ENCODE data around the gene NSUN3.

NSUN3 gene

DNA sequence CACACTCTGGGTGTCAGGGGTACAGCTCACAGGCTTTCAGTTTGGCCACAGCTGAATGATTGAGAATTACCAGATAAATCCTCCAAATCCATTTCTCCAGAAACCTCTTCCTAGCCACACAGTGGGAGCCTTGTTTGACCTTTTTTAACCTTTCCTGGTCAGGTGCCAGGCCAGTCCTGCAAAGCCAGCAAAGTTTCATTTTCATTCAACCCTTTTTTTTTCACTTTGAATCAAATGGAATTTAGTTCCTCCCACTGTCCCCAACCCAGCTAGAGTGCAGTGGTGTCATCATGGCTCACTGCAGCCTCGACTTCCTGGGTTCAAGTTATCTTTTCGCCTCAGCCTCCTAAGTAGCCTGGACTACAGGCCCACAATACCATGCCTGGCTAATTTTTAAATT is 67.8 kb downstream of the NSUN3 start:
- no peak for DNase-seq (ENCODE audit: low read depth)

DNA sequence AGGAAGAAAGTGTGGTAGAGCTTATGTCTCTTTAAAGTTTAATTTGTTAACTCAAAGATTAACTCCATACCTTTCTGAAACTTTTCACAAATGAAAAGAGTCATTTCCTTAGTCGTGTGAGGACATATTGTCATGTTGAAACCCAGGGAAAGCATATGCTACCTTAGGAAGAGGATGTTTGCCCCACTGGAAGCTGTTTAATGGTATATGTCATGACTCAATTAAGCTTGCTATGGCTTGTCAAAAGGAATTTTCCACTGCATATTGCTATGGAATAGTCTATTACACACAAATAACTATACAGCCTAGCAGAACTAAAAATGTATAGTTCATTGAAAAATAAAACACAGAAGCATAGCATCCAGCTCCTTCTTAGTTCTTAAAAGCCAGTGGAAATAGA is 69.9 kb downstream of the NSUN3 start:
- no peak for DNase-seq (ENCODE audit: low read depth)

DNA sequence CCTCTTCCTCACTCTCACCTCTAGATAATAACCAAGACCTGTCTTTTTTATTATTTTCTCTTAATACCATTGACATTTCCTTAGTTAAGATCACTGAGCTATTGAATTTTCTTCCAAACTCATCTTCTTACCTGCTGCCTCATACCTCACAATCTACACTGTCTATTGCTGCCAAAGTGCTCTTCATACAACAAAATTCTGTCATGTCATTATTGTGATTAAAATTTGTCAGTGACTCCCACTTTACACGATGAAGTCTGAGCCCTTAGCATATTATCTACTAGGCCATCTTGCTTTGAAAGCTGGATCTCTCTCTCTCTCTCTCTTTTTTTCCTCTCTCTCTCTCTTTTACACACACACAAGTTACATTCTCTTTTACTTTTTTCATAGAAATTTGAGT is 73.3 kb downstream of the NSUN3 start:
- DNase-seq (ENCODE audit: low read depth): no peak

DNA sequence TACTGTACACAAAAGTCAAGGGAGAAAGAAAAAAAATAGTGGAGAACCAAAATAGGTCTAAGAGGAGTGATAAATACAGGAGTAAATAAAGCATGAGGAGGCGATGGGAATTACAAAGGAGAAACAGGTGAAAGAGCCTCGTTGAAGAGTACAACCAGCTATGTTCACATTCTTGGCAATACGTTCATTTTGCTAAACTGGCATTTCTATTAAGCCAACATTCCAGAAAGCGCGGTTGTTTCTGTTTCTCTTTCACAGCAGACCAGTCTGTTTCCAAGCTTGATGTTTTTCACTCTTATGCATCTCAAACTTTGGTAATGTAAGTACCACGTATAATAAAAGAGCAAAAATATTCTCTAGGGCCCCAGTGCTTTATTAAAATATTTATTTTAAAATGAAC is 74.5 kb downstream of the NSUN3 start:
- DNase-seq (ENCODE audit: low read depth): no peak

DNA sequence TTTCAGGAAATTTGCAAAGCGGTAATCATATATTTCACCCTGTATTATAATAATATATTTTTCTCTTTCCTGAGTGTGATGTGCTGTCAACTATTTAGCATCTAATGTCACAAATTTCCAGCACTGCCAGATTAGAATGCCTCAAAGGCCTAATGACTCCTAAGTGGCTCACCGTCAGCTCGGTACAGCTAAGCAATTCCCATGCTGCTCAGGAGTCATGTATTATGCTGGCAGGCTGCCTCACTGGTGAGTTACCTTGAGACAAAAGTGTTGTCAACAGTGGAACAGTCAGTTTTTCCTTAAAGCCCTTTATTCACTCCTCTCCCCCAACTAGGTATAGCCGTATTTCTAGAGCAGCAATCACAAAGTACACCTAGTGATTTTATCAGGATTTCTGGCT is 83.6 kb downstream of the NSUN3 start:
- no peak for DNase-seq (ENCODE audit: low read depth)

DNA sequence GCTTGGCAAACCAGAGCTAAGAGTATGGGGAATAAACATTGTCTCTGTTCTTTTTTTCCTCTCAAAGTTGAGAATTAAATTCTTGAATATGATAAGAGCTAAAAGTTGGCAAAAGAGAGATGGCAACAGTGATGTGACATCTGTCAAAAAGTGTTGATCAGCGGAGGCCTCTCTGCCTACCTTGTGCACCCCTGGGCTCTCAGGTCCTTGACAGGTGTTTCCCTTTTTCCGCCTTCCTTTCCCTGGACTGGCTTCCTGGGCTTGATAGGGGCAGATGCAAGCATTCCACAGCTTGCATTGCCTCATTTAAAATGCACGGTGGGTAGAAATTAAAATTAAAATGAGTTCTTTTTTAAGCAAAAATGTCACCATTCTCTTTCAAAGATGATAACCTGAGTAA is 84.2 kb downstream of the NSUN3 start:
- no peak for DNase-seq (ENCODE audit: low read depth)

DNA sequence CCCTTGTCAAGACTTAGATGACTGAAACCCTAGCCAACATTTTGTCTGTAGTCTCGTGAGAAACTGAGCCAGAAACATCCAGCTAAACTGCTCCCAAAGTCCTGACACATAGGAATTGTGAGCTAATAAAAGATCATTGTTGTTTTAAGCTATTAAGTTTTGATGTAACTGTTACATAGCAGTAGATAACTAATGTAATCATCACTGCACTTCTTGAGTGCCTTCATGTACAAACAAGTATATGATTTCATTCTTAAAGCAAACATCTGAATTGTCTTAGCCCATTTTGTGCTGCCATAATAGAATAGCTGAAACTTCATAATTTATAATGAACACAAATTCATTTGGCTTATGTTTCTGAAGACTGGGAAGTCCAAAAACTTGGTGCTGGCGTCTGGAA is 87.3 kb downstream of the NSUN3 start:
- no peak for DNase-seq (ENCODE audit: low read depth)

DNA sequence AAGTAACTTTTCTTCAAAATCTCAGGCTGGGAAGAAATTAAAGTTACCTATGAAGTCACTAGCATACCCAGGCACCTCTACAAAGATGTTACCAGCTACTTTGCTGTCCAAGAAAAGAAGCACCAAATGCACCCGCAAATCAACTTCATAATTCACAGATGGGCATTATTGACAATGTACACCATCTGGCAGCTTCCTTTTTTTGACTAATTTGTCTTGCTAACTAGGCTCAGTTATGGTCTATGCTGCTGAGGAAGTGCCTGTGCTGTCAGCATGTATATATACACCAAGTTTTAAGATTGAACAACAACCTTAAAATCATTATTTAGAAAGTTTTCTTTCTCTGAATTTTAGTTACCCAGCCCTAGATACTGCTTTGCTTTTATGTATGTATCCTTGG is 93.8 kb downstream of the NSUN3 start:
- no peak for DNase-seq (ENCODE audit: low read depth)

DNA sequence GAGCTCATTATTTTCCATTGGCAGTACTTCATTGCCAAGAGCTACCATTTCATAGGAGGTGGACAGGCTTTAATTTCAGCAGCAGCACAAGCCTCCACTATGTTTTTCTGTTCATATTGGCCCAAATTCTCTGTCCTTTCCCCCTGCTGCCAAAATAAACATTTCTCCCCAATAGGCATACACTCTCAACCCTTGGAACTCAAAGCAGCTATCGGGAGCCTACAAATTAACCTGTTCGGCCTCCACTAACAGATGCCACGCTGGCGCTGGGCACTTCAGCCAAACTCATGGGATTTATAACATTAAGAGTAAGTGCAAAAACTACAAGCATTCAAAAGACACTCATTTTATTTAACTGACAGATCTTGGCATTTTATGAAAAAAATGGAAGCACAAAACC is 95.7 kb downstream of the NSUN3 start:
- no peak for DNase-seq (ENCODE audit: low read depth)

DNA sequence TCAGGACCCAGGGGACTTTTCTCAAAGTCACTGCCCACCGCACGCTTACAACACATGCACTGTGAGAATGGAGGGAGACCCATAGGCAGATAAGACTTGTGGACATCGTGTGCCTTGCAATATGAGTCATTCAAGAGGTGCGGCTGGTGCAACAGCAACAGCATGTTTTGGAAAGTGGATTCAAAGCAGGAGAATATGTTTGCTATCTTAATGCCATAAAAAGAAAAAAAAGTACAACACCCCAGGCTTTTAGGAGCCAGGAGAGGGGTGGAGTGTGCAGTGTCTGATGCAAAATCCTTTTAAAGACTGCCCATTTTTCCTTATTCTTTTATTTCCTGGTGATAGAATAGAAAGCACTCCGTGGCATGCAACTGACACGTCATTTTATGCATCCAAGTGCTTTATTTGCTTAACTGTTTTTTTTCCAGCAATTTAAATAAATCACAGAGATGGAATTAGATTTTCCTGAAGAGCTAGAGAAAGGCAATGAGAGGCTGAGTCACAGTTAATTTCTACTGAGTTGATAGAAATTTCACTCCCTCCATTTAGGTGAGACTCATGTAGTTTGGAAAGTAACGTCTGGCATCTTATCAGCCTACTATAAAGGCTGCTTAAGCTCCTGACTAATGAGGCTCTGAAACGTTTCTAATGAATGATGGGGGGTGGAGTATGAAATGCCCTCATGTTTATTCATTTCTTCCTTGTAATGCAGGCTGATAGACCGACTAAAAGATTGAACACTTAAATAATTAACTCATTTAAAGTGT is 96.4 kb downstream of the NSUN3 start:
- DNase-seq (ENCODE audit: low read depth): no peak

DNA sequence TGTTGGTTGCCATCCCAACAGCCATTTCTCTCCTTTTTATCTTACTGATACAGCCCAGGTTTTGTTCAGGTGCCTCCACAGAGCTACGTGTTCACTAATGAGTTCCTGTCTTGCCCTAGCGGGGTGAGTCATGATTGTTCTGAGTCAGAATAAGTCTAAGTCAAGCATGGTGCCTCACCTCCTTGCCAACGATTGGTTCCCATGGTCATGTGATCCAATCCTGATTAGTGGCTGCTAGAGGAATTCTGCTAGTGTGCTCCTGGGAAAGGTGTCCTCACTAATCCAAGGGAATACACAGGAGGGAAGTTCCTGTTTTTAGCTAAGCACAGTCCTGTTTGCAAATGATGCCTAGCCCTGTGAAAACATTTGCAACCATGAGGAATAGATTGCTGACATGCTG is 99.8 kb downstream of the NSUN3 start:
- no peak for DNase-seq (ENCODE audit: low read depth)

DNA sequence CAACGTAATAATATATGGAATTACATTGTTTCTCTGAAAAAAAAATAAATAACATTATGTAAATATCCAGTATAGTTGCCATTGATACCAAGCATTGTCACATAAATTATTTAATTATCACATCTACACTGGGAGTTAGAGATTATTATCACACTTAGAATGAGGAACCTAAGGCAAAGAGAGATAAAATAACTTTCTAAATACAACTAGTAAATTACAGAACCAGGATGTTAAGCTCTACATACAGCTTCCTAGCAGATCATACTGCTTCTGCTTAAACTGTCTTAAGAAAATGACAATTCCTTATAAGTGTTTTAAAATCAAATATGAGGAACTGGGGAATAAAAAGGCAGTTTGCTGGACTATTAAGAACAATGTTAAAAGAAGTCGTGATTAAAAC is 104.5 kb downstream of the NSUN3 start:
- no peak for DNase-seq (ENCODE audit: low read depth)

DNA sequence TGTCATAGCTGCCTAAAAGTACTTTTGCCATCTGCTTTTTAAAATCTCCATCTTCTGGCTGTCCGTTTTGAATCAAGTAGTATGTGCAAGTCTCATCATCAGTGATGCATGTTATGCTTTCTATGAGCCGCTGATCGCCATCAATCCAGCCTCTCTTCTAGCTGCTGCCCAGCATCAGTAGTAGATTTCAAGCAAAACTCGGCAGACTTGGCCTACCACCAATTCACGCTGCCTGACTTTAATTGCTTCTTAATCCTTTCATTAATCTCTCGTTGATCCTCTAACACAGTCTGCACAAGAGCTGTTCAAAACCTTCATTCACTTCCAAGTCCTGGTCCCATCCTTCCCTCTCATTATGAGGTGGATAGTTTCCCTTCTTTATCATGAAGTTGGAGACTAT is 104.9 kb downstream of the NSUN3 start:
- no peak for DNase-seq (ENCODE audit: low read depth)

DNA sequence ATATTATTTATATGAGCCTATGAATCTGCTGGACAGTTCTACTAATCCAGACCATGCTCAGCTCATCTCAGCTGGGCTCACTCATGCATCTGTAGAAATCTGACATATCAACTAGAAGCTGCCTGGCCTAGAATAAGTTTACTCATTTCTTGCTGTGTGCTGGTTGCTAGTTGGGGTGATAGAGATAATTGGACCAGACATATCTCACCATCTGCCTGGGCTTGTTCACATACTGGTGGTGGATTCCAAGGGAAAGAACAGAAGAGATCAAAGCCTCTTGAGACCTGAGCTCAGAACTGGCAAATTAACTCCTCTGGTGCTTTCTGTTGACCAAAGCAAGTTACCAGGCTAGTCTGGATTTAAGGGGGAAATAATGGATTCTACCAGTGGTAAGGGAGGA is 109.1 kb downstream of the NSUN3 start:
- DNase-seq (ENCODE audit: low read depth): no peak

DNA sequence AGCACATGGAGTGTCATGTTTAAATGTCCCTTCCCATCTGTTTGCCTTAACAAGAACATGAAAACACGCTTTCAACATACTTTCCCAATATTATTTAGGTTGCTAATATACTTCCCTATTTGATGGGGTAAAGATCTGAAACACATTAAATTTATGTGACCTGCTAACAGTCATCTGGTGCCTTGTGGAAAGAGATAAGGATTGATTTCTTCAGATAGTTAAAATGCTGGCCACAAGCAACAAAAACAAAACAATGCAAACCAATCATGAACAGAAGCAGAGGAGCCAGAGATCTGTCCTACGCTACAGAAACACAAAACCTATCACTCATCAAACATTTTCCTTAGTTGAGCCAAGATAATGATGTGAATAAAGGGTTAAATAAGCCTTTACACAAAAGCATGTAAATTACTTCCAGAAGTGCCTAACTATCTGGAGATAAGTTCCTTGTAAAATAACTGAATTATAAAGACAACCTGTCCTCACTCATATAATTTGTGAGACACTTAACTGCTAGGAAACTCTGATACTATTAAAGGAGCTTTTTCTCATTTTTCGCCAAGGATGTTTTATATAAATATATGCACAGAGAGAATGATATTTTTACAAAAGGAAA is 109.9 kb downstream of the NSUN3 start:
- DNase-seq (ENCODE audit: low read depth): no peak

DNA sequence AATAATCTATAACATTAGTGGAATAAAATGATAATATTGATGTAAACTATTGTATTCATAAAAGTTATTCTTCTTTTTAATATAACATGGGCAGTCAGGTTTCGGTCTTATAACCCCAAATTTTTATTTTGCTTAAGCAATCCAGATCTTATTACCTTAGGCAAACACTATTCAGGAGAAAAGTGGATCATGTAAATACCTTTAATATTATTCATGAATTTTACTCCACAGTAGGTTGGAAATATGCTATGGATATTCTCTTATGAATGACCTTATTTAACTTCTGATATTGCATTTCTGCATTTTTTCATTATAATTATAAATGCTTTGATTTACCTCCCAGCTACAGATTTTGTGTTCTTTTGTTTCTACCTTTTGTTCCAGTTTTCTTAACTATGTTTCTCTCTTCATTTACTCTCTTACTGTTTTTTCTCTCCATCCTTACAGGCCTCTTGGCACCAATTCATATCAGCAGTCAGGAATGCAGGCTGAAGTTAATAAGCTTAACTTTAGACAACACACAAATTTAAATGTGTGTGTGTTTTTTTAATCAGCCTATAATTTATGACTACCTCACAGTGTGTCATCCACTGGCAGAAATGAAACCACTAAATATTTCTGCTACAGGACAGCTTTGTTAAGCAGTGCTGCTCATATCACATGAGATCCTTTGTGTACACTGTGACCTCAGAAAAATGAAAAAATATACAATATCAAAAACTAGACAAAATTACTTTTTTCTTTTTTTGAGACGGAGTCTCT is 111.0 kb downstream of the NSUN3 start:
- DNase-seq (ENCODE audit: low read depth): no peak

DNA sequence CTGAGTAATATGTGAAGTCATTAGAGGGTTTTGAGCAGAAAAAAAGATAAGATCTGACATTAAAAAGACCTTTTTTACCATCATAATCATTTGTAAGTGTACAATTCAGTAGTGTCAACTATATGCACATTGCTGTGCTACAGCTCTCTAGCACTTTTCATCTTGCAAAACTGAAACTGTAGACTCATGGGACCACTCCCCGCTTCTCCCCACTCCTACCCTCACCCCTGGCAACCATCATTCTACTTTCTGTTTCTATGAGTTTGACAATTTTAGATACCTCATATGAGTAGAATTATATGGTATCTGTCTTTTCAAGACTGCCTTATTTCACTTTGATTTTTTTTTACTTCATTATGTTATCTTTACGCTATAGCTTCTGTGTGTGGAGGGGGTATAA is 112.8 kb downstream of the NSUN3 start:
- no peak for DNase-seq (ENCODE audit: low read depth)

DNA sequence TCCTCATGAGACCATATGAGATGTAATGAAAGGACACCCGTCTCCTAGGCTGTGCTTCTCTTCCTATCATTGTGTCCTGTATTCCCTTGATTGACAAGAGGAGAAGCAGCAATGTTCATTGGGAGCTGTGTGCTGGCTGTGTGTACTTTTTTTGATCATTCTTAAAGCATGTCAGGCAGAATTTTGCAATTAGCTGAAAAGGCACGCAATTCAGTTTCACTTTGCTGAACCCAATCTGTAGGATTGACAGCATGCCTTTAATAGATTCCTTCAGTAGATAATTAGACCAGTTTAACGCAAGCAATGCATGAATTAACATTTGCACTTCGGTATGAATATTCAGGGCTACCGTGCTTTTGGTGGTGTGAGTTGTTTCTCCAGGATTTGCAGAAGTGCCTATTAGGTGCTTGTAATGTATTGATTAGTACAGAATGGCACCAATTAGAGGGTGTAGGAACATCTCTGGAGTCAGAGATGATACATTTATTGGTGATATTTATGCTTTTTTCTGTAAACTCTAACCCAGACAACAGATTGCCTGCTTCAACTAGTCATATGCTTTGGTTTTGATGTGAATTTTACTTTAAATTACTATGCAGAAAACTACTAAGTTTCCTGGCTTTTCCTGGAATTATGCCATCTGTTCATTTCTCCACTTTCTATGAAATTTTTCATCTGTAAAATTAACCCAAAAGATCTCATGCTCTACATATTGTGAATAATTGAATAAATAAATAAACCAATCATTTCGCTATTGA is 114.3 kb downstream of the NSUN3 start:
- DNase-seq (ENCODE audit: low read depth): no peak
